ENCODE data around the gene ZNF827.

- no peak for TF ChIP-seq CTCF (conservative IDR thresholded peaks at IDR 0.05)
- no peak for TF ChIP-seq EZH2 (IDR thresholded peaks at IDR 0.05; ENCODE audit: low read depth)
These were observed 56.0 kb downstream of the ZNF827 start for GRCh38 chr4:145882604-145883003.
